Activated gamma-delta T cell treated with anti-CD3 and anti-CD28 coated beads, Interleukin-2, amount 50 U/mL, for 16 hours (primary cell): ENCODE data around the gene TLCD2.
A peak's percentile ranks its signal among the peaks of the same experiment; 100 is the strongest.
"Not testable (repeated sequence)": the region's sequence is repeated elsewhere in the genome, so short reads cannot be mapped to it uniquely, and the experiment has no call there.

Source experiments
- DNase-seq: peaks from one replicate; pipeline ENCODE4 v3.0.0-alpha.2; 2020; ENCODE audit warnings: low read depth

TLCD2 gene

DNA sequence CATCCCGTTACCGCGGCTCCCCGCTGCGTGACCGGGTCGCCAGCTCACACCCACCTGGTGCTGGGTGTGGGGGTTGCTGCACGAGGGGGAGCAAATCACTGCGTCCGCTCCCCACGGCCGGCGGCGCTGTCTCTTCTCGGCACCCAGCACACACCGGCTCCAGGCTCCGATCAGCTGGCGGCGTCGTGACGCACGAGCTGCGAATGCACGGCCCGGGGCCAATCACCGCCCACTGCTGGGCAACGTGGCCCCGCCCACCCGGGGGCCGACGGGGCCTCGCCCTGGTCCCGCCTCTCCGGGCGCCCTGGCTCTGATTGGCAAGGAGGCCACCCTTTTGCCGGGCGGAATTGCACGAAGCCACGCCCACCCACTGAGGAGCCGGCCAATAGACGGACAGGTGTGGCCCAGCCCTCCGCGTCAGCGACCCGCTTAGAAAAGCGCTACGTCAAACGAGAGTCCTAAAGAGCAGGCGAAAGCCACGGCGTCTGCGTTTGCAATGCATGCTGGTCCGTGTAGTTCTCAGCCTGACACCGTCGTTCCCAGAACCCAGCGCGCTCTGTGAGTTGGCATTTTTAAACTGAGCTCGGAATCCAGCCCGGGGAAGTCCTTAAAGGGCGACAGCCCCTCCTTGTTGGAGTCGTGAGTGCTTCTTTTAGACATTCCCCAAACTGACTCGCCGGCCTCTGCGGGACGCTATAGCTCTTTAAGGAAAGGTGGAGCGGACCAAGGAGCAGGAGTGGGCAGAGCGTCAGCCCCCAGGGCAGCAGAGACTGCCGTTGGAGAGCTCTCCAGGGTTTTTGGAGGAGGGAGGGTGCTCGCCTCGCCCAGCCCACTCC lies 6.1 kb upstream of the TLCD2 start:
- peak; percentile 100 for DNase-seq

GRCh38 chr17:1715803-1716075 lies 5.6 kb upstream of the TLCD2 start:
- DNase-seq = no peak

GRCh38 chr17:1714980-1715802 lies 5.0 kb upstream of the TLCD2 start:
- DNase-seq = no peak

GRCh38 chr17:1714427-1714979 lies 4.3 kb upstream of the TLCD2 start:
- no peak for DNase-seq

- no peak for DNase-seq
Measured at GRCh38 chr17:1713878-1714426, 3.8 kb upstream of the TLCD2 start.

DNA sequence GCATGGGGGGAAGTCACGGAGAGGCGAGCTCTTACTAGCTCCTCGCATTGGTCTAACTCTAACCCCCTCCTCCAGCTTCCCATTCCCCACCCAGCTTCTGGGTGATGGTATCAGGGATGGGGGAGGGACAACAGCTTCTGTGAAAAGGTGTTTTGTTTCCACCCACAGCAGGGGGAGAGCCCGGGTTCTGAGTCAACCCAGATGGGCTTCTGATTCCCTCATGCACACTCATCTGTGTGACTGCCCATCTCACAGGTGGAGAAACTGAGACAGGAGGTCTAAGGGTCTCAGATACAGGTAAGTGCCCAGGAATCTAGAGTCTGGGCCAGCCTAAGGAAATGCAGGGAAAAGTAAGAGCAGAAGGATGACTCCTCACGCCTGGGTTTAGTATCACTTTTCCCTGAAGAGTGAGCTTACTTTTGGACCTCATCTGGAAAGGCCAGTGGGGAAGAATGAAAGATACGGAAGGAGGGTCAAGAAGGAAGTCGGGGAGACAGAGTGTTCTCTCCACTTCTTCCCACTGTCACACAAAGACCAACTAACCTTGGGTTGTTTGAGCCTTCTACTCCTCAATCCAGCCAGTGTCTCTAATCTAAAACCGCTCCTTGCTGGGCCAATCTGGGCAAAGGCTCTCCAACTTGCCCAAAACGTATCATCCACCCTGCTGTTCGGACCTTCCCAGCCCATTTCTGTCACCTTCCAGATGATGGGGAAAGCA lies 3.1 kb upstream of the TLCD2 start:
- DNase-seq = no peak

- DNase-seq = no peak
Measured at GRCh38 chr17:1712271-1712670, 2.1 kb upstream of the TLCD2 start.

DNA sequence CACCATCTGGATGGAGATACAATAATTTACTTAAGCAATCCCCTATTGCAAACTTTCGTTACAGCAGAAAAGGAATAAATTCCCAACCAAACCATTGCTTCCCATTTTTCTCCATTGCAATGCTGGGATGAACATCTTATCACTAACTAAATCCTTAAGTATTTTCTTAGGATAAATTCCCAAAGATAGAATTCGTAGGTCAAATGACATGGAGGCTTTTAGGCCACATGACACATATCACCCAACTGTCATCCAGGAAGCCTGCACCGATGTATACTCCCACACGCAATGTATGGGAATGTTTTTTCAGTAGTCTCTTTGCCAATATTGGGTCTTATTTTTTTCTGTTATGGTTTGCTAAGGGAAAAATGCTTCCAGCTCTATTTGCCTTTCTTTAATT lies 1.6 kb upstream of the TLCD2 start:
- no peak for DNase-seq

DNA sequence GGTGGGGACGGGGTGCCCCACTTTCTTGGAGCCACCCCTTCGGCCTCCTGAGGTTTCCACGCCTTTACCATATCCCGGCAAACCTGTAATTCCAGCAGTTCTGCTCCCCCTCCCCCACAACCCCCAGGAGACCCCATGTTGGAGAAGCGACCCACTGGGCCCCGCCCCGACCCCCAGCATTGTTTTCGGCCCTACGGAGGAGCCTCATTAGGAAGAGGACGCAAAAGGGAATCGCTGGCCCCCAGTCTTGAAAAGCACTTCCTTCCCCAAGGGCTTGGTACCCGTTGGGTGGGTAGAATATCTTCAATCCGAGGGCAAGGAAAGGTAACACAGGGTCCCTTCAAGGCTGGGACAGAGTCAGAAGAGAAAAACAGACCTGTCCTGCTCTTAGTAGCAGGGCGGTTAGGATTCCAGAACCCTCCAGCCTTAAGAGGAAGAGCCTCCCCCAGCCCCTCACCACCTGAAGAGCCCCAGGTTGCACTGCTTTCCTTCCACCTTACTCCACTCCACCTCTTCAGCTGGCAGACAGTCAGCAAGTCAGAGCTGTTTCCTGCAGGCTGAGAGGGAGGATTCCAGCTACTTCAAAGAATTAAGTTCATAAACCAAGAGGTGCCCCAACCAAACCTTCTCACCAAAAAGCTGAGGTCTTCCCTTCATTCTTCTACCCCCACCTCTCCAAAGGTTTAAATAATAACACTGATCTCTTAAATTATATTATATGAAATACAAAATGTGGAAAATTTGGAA lies 803 bp upstream of the TLCD2 start:
- DNase-seq = no peak

DNA sequence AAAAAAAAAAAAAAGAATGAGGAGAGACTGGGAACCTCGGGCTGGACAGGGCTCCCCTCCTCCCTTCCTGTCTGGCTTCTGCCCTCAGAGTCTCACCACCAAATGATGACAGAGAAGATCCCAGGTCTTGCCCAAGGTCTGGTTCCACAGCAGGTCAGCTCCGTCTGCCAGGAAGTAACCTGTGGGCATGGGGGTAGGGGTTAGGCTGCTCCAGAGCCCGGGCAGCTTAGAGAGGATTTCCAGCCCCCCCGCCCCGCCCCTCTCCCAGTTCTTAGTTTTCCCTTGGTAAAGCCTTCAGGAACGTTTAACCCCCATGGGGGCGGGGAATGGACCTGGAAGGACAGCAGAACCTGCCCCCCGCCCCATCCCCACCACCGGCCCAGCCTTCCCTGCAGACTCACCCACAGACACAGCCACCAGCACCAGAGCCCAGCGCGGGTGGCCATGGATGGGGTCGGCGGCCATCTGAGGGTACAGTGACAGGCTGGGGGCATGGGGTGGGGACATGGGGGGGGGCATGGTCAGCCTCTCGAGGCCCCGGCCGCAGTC lies 700 bp downstream of the TLCD2 start:
- DNase-seq = no peak

DNA sequence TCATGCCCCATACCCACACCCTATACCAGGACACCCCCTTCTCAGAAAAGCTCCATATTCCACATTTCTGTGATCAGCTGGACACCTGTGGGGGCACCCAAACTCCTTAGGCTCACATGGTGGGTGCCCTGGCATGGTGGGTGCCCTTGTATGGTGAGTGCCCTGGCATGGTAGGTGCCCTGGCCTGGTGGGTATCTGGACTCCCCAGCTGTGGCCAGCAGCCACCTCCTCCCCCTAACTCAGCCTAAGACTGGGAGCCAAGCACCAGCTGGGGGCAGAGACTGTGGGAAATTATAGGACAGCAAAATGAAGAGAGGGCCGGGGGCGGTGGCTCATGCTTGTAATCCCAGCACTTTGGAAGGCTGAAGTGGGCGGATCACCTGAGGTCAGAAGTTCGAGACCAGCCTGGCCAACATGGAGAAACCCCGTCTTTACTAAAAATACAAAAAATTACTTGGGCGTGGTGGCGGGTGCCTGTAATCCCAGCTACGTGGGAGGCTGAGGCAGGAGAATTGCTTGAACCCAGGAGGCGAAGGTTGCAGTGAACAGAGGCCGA lies 1.3 kb downstream of the TLCD2 start:
- not testable (repeated sequence) for DNase-seq

GRCh38 chr17:1707107-1707506 lies 3.1 kb downstream of the TLCD2 start:
- DNase-seq = no peak

DNA sequence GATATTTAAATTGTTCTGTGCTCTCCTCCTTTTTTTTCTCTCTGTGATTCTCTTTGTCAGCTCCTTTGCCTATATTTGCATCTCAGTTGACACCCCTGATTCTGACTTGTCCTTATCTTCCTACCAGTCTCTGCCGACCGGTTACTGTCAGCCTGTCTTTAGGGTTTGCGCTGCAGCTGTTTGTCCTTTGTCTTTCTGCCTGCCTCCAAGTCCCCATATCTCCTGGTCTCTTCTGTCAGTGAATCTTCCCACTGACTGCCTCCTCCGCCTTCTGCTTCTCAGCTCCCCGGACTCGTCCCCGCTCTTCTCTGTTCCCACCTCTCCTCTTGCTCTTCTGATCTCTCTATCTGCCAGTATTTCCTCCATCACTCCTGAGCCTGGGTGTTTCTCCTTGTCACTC lies 5.2 kb downstream of the TLCD2 start:
- no peak for DNase-seq

DNA sequence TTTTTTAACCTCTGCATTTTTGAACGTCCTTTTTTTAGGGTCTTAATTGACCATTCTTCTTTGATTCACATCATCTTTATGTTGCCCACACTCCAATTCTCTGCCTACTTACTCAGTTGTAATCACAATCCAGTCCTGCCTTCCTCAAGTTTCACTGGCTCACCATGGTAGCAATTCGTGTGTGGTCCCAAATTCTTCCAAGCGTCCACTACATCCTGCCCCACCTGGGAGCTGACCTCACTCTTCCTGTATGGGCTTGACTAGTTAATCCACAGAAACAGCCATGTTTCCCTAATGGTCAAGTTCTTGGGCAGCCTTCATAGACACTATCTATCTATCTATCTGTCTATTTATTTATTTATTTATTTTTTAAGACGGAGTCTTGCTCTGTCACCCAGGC lies 7.1 kb downstream of the TLCD2 start:
- no peak for DNase-seq

GRCh38 chr17:1699891-1700290 lies 10.3 kb downstream of the TLCD2 start:
- not testable (repeated sequence) for DNase-seq

DNA sequence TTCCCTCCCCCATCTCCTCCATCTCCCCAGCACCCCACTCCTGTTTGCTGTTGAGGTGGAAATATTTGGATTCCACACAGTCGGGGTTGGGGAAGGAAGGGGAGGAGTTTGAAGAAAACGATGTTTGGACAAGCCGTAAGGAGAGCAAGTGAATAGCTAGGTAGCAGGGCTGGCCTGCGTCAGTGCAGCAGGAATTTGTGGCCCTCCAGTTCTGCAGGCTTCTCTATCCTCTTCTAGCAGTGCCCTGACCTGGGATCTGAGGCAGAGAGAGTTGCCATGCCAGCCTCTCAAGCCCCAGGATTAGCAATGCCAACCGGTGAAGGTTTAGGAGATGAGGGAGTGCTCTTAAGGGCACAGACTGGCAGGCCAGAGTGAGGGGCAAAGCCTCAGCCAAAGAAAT lies 12.5 kb downstream of the TLCD2 start:
- no peak for DNase-seq

DNA sequence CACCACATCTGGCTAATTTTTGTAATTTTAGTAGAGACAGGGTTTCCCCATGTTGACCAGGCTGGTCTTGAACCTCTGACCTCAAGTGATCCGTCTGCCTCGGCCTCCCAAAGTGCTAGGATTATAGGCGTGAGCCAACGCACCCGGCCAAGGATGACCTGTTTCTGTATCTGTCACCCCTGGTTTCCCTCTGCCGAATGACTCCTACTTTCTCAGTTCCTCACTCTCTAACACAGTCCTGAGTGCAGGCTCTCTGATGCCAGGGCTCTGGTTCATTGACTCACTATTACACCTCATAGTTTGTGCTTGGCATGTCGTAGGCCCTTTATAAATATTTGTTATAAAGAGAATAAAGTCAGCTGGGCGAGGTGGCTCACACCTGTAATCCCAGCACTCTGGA lies 14.8 kb downstream of the TLCD2 start:
- no peak for DNase-seq

GRCh38 chr17:1693339-1693738 lies 16.8 kb downstream of the TLCD2 start:
- no peak for DNase-seq

DNA sequence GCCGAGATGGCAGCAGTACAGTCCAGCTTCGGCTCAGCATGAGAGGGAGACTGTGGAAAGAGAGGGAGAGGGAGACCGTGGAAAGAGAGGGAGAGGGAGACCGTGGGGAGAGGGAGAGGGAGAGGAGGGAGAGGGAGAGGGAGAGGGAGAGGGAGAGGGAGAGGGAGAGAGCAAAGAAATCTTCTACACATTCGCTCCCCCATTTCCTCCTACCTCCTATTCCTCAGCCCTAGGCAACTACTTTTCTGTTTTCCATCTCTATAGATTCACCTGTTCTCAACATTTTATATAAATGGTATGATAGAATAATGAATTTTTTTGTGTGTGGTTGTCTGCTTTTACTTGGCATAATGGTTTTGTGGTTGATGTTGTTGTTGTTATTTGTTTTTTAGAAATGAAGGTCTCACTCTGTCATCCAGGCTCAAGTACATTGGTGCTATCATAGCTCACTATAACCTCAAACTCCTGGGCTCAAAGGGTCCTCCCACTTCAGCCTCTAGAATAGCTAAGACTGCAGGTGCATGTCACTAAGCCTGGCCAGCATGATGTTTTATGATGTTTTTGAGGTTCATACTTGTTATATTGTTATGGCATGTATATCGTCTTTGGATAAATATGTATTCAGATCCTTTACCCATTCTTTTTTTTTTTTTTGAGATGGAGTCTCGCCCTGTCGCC lies 19.5 kb downstream of the TLCD2 start:
- no peak for DNase-seq

GRCh38 chr17:1688405-1688804 lies 21.8 kb downstream of the TLCD2 start:
- not testable (repeated sequence) for DNase-seq
